Adipose tissue (tissue), 3 donors: Measurements from ENCODE around the gene ZHX3. TPM values are rescaled to one million over a fixed set of nuclear protein-coding genes. Genes with fewer than 3 reads are reported as not detected.
A peak's percentile ranks its signal among the peaks of the same experiment; 100 is the strongest.

Experiments
- H3K27ac ChIP-seq: one replicate; pipeline ENCODE4 v1.5.1; 2013; ENCODE audit warnings: low read depth, low read length
- WGBS, 3 donors: extraction: QIAGEN DNeasy Blood & Tissue Kit; methylation state at CpG; one replicate each; pipeline ENCODE4 v1.1.7; 2013; 5-methylcytosine and 5-hydroxymethylcytosine counted together
- polyA plus RNA-seq, 3 donors: library from polyadenylated mRNA; stranded (reverse); fragments of 200-250 nt; gene quantifications; one replicate each; pipeline ENCODE4 v1.2.3, GENCODE V29; 2013
- donor health status: healthy with polysubstance abuse.
- donor health status: Bipolar disorder and iron deficiency.
- donor health status: healthy.

ZHX3 gene
- 10 to 100 TPM in 2 of 3 donors, 1 to 10 TPM in 1; 4.5 to 25.0 (median 12.8) TPM for polyA plus RNA-seq

- peak within 1 kb of the TSS; percentile 60 for H3K27ac ChIP-seq
- 1% methylated on average over 39 to 60 of the region's 64 CpGs for WGBS, 3 donors
These were observed at the start of gene ZHX3 for GRCh38 chr20:41317546-41318270. Gene ZHX3 (minus strand): TSS chr20:41317731. CDS start chr20:41204916, 112,815 bp downstream.

DNA sequence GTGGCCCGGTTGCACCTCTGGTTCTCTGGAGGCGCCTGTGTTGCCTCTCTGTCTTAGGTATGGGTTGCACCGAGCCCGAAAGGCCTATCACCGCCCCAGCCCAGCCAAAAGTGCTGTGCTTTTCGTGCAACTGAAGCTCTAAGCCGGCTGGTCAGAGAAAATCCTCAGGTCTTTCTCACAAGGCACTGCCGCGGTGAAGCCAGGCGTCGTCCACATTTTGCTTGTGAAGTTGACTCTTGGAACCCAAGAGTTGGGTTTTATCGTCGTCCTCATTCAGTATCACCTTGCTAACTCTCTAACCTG is 49.8 kb upstream of the ZHX3 start:
- 59 to 73% (median 64%) methylated on average over 13 of the region's 13 CpGs for WGBS, 3 donors
- H3K27ac ChIP-seq: no peak overlapping the region

- WGBS, 3 donors: 7 to 9% (median 7%) methylated on average over 73 to 93 of the region's 93 CpGs
- no peak within 1 kb of the TSS for H3K27ac ChIP-seq
These were observed 49.2 kb upstream of the ZHX3 start, which contains the start of gene EMILIN3 for GRCh38 chr20:41366546-41367392. Gene EMILIN3 (minus strand): TSS chr20:41366818. CDS start chr20:41366634, 184 bp downstream.

GRCh38 chr20:41365777-41366545 is 48.4 kb upstream of the ZHX3 start:
- no peak overlapping the region for H3K27ac ChIP-seq
- WGBS, 3 donors: 5 to 9% (median 8%) methylated on average over 42 to 76 of the region's 76 CpGs

GRCh38 chr20:41364967-41365765 is 47.6 kb upstream of the ZHX3 start:
- 83 to 89% (median 85%) methylated on average over 19 of the region's 19 CpGs for WGBS, 3 donors
- no peak overlapping the region for H3K27ac ChIP-seq

DNA sequence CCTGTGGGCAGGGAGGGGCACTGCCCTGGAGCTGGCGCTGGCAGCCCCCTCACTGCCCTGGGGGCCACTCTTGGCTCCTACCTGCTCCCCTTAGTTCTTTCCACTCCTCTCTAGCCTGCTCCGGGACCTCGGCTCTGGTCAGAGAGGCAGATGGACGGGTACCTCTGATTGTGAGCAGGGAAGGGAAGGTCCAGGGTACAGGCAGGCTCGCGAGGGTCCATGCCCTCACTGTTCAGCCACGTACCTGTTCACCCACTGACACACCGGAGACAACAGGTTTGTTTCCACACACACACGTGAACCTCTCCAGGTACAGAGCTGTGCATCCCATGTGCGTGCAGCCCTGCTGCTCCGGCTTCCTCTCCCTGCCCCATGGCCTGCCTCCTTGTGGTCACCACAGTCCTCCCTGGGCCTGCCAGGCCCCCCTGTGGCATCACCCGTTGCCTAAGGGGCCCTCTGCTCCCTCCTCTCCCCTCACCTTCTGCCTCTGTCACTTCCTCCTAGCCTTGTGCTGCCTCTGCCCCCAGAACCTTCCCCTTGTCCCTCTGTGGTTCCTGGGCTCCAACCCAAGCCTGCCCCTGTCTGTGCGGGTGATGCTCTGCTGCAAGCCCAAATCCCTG is 46.8 kb upstream of the ZHX3 start:
- H3K27ac ChIP-seq: no peak overlapping the region
- WGBS, 3 donors: 82 to 88% (median 87%) methylated on average over 13 of the region's 13 CpGs

DNA sequence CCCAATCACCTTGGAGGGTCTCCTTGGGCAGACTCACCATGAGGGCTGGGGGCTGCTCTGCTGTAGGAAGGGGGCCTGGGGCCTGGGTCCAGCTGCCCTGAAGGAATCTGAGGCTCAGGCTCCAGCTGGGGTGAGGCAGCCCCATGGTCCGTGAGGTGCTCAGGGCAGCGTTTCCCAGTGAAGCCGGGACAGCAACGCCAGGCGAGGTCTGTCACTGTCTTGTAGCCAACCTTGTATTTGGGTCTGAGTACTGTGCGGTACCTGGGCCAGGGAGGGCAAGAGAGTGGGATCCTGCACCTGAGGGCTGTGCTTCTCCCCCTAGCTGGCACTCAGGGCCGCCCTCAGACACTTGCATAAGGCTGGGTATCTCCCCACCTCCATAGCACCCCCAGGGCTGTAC is 46.1 kb upstream of the ZHX3 start:
- 91 to 97% (median 95%) methylated on average over 7 of the region's 7 CpGs for WGBS, 3 donors
- no peak overlapping the region for H3K27ac ChIP-seq

- H3K27ac ChIP-seq: no peak overlapping the region
- 80 to 93% (median 91%) methylated on average over 5 of the region's 5 CpGs for WGBS, 3 donors
These were observed 45.2 kb upstream of the ZHX3 start for GRCh38 chr20:41362748-41363140.

- WGBS, 3 donors: 63 to 89% (median 89%) methylated on average over 44 to 45 of the region's 45 CpGs
These were observed 44.5 kb upstream of the ZHX3 start for GRCh38 chr20:41361757-41362747.

DNA sequence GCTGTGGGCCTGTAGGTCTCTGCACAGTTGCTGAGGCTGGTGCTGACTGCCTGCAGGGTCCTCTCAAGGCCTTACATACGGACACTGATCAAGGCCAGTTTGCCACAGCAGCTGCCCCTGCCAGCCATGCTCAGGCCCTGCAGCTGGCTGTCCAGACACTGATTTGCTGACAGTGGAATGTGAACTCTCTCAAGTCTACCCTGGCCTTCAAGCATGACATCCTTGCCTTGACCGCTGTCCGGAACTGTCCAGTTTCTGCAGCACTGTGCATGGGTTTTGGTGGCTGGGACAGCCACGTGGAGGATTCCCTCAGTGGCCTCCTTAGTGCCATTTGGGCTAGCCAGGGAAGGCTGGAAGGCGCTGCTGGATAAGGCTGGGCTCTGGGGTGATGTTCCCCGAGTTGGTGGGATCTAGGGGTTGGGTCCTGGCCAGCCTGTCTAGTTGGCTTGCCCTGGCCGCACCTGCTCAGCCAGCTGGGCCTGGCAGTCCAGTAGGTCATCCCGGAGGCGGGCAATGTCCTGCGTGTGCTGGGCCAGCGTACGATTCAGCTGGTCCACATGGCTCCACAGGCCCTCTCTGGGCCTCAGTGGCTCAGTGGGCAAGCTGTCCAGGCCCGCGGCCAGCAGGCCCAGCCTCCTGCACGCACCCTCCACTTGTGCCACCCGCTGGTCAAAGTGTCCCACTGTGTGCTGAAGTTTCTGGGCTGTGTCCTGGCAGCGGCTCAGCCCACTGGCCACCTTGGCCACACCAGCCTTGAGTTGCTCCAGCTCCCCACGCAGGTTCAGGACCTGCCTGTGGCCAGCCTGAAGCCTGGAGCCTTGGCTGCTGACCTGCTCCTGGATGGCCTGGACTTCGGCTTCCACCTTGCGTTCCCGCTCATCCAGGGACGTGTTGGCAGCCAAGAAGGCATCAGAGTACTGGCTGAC is 43.6 kb upstream of the ZHX3 start:
- no peak overlapping the region for H3K27ac ChIP-seq
- WGBS, 3 donors: 88 to 94% (median 91%) methylated on average over 19 to 22 of the region's 22 CpGs

More at GRCh38 chr20:41361757-41362747, 44.5 kb upstream of the ZHX3 start:
- no peak overlapping the region for H3K27ac ChIP-seq

DNA sequence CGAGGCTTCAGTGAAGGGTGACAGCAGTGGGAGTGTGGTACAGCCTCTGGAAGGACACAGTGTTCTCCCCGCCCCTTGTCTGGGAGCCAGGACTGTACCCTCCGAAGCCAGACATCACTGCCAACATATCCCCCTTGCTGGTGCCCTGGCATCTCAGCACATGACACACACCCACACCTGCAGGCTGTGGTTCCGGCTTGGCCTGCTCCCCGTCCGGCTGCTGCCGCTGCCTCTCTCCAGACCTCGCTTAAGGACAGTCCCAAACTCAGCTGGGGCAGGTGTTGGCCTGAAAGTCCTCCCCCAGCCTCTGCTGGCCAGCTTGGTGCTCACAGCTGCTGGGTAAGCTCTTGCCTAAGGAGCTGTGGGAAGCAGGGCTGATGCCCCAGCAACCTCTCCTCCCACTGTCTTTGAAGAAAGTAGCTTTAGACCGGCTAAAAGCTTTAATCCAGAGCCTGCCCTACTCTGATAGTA is 42.0 kb upstream of the ZHX3 start:
- 92 to 93% (median 92%) methylated on average over 9 of the region's 9 CpGs for WGBS, 3 donors
- H3K27ac ChIP-seq: no peak overlapping the region

DNA sequence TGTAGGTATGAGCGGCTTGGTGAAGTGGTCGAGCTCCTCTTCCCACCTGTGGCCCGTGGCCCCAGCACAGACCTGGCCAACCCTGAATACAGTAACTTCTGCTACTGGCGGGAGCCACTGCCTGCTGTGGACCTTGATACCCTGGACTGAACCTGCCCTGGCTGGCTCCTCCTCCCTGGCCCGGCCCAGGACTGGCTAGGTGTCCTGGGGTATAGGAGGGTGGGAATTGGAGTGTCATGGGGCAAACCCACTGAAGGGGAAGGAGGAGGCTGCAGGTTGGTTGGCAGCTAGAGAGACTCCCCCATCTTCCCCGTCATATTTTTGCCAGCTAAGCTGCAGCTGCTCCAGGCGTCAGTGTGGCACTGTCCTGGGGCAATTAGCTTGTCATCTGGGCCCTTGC is 41.2 kb upstream of the ZHX3 start:
- WGBS, 3 donors: 86 to 90% (median 87%) methylated on average over 7 of the region's 7 CpGs
- H3K27ac ChIP-seq: no peak overlapping the region

DNA sequence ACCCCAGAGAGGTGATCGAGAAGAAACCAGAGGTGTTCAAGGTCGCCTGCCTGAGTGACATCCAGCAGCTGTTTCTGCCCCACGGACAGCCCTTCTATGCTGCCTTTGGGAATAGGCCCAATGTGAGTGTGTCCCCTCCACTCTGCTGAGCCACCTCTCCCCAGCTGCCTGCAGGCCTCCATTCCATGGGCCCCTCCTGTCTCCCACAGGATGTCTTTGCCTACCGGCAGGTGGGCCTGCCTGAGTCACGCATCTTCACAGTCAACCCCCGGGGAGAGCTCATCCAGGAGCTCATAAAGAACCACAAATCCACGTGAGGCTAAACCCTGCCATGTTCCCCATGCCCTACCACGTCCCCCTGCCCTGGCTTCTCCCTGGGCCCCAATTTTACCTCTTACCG is 40.7 kb upstream of the ZHX3 start:
- WGBS, 3 donors: 78 to 95% (median 94%) methylated on average over 9 of the region's 9 CpGs
- no peak overlapping the region for H3K27ac ChIP-seq

DNA sequence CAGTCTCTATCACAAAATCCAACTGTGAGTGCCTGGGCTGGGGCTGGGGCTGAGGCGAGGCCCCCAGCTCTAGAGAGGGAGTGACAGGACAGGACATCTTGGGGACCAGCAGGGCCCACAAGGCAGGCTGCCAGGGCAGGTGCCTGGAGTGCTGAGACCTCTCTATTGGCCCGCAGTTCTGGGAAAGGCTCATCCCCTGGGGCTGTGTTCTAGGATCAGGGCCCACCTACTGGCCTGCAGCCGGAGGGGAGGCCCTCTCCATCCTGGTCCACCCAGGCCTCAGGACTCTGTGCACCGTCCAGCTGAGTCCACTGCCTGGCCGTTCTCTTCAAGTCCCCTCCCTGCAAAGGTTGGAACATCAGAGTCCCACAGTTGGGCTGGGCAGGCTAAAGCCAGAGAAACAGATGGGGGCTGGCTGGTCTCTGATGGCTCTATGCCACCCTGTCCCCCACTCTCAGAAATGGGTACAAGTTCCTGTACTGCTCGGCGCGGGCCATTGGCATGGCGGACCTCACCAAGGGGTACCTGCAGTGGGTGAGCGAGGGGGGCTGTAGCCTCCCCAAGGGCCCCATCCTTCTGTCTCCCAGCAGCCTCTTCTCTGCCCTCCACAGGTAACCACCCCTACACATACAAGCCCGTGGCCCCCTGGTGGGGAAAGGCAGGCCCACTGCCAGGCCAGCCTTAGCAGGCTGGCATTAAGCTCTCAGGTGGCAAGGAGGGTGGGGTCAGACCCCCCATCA is 40.1 kb upstream of the ZHX3 start:
- H3K27ac ChIP-seq: no peak overlapping the region
- 87 to 95% (median 88%) methylated on average over 11 of the region's 11 CpGs for WGBS, 3 donors

- no peak overlapping the region for H3K27ac ChIP-seq
- WGBS, 3 donors: 84 to 92% (median 85%) methylated on average over 13 of the region's 13 CpGs
These were observed 39.4 kb upstream of the ZHX3 start for GRCh38 chr20:41356951-41357350.
